Activated T-cell treated with anti-CD3 and anti-CD28 coated beads, Interleukin-2, amount 50 U/mL, for 1 hour (primary cell): ENCODE data around the gene SFI1.
"Not testable (repeated sequence)": the region's sequence is repeated elsewhere in the genome, so short reads cannot be mapped to it uniquely, and the experiment has no call there.

Experiments
- DNase-seq: peaks from one replicate; pipeline ENCODE4 v3.0.0-alpha.2; 2020

SFI1 gene

DNA sequence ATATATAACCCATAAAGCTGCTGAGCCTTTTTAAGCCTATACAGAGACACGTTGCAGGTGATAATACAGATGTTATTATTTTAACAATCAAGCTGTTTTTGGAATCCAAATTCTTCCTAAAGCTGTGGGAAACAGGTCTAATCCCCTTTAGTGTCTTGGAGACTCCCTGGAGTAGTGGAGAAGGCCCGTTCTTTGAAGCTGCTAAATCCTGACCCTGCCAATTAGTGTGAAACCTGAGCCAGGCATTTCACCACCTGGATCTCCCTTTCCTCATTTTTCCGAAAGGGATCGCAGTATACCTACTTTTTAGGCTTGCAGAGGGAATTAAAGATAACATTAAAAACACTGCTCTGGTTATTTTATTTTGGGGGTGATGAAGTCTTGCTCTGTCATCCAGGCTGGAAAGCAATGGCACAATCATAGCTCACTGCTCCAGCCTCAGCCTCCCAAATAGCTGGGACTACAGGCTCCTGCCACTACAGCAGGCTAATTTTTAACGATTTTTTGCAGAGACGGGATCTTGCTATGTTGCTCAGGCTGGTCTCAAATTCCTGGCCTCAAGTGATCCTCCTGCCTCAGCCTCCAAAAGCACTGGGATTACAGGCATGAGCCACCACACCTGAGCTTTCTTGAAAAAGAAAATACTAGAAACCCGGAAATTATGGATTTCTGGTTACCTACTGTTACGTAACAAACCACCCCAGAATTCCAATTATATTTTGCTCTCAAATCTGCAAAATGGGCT is 4.9 kb upstream of the SFI1 start:
- DNase-seq, result no peak

DNA sequence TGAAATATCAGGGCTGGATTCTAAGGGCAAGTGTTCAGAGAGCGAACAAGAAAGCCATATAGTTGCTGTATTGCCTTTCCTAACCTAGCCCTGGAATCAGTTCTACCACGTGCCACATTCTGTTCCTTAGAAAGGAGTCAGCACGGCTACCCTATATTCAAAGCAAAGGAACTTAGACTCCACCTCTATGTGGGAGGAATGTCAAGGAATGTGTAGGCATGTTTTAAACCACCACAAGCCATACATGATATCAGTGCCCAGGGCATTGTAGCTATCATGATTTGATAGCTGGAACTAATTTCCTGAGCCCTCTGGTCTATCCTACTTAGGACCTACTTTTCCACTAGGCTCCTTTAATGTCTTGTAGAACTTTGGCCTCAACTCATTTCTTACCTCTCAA is 4.2 kb upstream of the SFI1 start:
- no peak for DNase-seq

DNA sequence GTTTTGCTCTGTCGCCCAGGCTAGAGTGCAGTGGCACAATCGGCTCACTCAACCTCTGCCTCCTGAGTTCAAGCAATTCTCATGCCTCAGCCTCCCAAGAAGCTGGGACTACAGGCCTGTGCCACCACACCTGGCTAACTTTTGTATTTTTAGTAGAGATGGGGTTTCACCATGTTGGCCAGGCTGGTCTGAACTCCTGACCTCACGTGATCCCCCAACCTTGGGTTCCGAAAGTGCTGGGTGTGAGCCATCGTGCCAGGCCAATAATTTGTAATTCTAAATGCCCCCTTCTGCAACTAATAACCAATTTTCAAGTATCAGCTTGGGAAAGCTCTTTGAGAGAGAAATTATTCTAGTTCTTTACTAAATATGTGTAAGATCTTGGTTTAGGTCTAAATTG is 3.0 kb upstream of the SFI1 start:
- not testable (repeated sequence) for DNase-seq

DNA sequence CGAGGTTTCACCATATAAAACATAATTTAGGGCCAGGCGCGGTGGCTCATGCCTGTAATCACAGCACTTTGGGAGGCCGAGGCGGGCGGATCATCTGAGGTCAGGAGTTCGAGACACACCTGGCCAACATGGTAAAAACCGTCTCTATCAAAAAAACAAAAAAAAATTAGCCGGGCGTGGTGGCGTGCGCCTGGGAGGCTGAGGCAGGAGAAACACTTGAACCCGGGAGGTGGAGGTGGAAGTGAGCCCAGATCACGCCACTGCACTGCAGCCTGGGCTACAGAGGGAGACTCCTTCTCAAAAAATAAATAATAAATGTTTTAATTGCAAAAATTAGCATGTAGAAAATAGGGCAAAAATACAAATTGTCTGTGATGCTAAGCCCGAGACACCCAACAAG is 993 bp upstream of the SFI1 start:
- DNase-seq, result no peak

DNA sequence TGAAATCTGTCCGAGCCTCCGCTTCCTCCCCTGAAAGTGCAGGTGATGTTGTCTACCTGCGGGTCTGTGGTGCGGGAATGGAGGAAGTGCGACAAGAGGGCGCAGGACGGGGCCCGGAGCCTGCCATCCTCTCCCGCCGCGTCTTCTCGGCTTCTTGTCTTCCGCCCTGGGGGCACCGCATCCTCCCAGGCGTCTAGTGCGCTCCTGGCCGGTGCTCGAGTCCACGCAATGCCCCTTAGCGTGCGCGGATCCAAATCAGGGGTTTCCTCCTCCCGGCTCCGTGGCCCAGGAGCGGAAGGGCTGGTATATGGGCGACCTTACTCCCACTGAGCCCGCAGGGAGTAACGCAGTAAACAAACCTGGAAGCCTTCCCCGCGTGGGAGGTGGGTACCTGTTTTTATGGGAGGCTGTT is 405 bp downstream of the SFI1 start:
- DNase-seq, result no peak

DNA sequence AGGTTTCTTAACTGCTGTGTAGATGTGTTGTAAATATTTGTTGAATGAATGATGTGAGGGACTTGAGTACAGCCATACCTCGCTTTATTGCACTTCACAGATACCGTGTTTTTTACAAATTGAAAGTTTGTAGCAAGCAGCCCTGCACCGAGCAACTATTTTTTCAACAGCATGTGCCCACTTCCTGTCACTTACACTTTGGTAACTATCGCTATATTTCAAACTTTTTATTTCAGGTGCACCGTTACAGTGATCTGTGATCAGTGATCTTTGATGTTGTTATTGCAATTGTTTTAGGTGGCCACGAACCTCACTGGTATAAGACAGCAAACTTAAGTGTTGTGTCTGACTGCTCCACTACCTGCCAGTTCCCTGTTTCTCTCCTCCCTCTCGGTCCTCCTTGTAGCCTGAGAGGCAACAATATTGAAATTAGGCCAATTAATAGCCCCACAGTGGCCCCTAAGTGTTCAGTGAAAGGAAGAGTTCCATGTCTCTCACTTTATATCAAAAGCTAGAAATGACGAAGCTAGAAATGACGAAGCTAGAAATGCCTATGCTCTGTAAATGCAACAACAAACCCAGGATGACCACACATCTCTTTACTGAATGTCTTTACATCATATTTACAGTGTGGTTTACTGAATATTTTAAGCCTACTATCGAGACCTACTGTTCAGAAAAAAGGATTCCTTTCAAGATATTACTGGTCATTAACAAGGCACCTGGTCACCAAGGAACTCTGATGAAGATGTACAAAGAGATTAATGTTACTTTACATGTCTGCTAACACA is 1.0 kb downstream of the SFI1 start:
- no peak for DNase-seq

DNA sequence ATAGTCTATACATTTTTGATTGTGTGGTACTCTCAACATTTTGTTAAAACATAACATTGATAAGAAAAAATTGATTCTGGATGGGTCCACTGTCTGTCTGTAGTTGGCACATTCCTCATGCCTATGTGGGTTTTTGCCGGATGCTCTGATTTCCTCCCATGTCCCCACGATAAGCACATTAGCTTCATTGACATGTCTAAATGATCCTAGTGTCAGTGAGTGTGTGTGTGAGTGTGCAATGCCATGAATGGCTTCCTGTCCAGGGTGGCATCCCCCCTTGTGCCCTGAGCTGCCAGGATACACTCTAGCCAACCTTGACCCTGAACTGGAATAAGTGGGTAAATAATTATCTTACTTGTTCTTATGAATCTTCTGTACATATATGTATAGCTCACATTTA is 5.4 kb downstream of the SFI1 start:
- DNase-seq, result no peak

DNA sequence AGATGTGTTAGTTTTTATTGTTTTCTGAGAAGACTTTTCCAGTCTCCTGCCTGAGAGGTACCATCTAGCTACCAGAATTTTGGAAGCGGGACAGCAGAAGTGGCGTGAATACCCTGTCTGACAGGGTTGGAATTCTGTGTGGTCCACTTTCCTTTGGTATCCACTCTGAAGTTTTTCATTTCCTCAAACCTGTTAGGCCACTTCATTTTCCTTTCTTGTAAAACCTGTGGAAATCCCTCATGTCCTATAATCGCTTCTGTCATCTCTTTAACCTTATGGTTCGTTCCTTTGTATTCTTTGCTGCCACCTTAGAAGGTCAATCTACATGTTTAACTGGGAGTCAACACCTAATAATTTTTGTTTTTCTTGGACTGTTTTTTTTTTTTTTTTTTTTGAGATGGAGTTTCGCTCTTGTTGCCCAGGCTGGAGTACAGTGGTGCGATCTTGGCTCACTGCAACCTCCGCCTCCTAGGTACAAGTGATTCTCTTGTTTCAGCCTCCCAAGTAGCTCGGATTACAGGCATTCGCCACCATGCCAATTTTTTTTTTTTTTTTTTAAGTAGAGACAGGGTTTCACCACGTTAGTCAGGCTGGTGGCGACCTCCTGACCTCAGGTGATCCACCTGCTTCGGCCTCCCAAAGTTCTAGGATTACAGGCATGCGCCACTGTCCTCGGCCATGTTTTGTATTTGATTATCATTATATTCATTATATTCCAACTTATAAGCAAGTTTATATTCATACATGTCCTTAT is 7.1 kb downstream of the SFI1 start:
- no peak for DNase-seq

DNA sequence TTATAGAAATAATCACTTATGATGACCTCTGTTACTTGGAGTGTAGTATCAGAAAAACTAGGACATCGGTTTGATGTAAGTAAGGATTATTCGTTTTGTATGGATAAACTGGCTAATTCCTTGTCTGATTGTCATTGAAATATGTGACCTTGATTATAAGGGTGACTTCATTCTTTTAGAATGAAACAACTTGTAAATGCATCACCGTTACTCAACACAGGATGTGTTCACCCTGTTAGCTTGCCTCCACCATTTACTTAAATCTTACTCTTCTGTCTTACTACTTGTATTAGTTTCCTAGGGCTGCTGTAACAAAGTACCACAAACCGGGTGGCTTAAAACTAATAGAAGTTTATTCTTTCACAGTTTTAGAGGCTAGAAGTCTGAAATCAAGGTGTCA is 7.9 kb downstream of the SFI1 start:
- no peak for DNase-seq

DNA sequence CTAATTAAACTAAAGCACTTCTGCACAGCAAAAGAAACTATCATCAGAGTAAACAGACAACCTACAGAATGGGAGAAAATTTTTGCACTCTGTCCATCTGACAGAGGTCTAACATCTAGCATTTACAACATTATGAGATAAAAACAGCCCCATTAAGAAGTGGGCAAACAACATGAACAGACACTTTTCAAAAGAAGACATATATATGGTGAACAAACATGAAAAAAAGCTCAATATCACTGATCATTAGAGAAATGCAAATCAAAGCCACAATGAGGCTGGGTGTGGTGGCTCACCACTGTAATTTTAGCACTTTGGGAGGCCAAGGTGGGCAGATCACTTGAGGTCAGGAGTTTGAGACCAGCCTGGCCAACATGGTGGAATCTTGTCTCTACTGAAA is 11.2 kb downstream of the SFI1 start:
- not testable (repeated sequence) for DNase-seq

DNA sequence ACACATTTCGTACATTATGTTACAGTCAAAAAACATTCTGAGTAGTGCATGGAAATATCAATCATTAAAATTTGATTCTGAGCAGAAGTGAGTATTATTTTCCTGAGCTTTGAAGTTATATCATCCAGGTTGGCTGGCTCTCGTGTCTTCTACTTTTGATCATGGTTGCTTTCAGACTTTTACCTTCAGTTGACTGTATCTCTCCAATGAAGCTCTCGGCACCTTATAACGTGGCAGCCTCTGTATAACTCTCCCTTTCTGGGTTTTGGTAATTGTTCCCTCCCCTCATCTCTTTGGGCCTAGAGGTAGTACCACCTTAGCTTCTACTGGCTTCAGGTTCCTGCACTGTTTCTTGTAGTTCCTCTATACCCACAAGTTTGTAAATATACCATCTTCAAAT is 12.2 kb downstream of the SFI1 start:
- DNase-seq, result no peak

DNA sequence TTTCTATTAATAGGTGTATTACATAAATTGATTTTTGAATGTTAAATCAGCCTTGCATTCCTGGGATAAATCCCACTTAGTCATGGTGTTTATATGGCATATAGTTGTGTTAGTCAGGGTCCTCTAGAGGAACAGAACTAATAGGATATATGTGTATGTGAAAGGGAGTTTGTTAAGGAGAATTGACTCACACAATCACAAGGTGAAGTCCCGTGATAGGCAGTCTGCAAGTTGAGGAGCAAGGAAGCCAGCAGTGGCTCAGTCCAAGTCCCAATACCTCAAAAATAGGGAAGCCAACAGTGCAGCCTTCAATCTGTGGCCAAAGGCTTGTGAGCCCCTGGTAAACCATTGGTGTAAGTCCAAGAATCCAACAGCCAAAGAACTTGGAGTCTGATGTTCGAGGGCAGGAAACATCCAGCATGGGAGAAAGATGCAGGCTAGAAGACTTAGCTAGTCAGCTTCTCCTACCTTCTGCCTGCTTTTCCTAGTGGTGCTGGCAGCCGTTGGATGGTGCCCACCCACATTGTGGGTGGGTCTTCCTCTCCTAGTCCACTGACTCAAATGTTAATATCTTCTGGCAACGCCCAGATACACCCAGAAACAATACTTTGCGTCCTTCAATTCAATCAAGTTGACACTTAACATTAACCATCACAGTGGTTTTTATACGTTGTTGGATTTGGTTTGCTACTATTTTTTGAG is 12.9 kb downstream of the SFI1 start:
- DNase-seq, result no peak

DNA sequence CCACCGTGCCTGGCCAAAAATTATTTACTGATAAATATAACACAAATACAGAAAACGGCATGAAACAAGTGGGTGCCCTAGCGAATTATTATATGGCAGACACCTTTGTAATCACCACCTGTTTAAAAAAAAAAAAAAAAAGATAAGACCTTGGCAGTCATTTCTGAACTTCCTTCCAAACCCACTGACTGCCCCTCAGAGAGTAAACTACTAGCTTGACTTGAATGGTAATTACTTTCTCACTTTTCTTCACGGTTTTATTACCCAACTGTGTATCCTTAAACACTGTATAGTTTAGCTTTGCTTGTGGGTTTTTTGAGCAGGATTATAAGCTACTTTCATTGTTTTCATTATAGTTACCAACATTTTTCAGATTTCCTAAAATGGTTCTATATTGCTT is 23.7 kb downstream of the SFI1 start:
- DNase-seq, result no peak

DNA sequence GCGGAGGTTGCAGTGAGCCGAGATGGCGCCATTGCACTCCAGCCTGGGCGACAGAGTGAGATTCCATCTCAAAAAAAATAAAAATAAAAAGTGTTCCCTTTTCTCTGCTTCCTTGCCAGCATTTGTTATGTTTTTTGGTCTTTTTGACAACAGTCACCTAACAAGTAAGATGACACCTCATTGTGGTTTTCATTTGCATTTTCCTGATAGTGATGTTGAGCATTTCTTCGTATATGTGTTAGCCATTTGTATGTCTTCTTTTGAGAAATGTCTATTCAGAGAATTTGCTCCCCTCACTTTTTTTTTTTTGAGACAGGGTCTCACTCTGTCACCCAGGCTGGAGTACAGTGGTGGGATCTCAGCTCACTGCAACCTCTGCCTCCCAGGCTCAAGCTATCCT is 27.8 kb downstream of the SFI1 start:
- not testable (repeated sequence) for DNase-seq

DNA sequence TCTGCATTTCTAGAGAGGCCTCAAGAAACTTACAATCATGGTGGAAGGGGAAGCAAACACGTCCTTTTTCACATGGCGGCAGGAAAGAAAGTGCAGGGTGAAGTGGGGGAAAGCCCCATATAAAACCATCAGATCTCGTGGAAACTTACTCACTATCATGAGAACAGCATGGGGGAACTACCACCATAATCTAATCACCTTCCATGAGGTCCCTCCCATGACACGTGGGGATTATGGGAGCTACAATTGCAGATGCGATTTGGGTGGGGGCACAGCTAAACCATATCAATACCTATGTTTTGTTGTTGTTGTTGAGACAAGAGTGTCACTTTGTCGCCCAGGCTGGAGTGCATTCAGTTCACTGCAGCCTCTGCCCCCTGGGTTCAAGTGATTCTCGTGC is 29.9 kb downstream of the SFI1 start:
- no peak for DNase-seq

DNA sequence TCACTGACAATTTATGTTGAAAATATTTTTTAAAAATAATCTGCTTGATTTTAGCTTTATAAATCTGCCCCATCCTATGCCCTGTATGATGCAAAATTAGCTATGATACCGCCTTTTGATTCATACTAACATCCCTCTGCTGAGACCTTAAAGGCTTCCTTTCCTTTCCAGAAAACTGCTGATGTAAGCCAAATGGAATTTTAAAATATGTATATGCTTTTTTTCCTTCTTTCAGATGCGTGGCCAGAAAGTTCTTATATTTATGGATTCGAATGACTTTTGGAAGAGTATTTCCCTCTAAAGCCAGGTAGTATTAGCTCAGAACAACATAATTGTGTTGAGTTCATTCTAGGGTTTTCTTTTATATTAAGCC is 34.5 kb downstream of the SFI1 start:
- no peak for DNase-seq

DNA sequence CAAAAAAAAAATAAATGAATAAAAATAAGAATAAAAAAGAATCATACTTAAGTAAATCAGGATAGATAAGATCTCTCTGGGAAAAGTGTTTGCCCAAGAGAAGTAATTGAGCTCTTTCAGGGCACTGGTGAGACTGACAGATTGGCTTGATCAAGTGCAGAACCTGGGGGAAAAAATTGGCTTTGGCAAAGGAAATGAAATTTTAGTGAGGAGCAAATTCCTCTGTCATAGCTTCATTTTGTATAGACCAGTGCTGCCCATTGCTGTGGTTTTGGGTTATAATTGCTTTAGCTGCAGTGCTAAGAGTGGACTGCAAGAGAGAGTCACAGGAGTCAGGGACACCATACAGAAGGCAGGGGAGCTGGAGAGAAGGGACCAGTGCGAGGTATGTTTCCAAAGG is 35.7 kb downstream of the SFI1 start:
- no peak for DNase-seq

DNA sequence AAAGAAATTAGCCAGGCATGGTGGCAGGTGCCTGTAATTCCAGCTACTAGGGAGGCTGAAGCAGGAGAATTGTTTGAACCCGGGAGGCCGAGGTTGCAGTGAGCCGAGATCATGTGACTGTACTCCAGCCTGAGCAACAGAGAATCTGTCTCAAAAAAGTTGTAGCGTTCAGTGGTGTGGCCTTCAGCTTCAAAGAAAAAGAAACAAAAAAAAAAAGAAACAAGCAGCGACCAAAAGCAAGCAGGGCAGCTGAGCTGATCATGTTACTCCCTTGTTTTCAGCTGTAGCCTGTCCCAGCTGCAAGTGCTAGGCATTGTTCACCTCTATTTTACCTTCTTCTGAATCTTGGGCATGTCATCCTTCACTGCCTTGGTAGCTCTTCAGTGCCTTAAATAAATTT is 37.0 kb downstream of the SFI1 start:
- no peak for DNase-seq

DNA sequence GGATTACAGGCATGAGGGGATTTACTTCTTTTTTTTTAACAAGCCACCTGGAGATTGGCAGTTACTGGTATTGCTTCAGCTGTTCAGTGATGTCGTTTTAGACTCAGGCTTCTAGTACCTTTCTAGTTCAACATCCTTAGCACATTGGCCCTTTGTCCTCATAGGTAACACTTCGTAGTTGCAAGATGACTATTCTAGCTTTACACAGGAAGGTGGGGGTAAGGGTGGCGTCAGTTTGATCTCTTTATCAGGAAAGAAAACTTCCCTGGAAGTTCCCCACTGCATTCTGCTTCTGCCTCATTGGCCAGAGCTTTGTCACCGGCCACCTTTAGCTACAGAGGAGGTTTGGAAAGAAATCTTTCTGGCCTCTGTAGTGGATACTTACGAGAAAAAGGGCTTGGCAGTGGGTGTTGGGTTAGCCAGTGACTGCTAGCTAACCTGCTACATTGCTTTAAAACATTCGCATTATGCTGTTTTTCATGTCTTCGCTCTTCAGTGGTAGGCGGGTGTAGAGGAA is 40.7 kb downstream of the SFI1 start:
- DNase-seq, result no peak

DNA sequence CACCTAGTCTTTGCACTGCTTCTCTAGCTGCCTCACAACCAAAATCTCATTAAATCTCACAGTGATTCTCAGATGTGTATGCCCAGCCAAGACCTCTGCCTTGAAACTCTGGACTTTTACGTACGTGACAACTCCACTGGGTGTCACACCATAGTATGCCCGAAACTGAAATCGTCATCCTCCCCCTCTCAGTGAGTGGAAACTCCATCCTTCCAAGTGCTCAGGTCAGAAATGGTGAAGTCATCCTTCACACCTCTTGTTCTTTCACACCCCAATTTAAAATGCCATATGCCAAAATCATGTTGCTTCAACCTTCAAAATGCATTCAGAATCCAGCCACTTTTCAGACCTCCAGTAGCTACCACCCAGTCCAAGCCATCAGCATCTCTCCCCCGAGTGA is 42.5 kb downstream of the SFI1 start:
- DNase-seq, result no peak

DNA sequence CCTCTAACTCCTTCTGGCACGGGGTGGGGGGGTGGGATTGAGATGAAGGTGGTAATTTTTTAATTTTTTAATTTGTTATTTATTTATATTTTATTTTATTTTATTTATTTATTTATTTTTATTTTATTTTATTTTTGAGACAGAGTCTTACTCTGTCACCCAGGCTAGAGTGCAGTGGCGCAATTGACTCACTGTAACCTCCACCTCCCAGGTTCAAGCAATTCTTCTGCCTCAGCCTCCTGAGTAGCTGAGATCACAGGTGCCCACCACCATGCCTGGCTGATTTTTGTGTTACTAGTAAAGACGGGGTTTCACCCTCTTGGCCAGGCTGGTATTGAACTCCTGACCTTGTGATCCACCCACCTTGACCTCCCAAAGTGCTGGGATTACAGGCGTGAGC is 43.8 kb downstream of the SFI1 start:
- DNase-seq, result not testable (repeated sequence)

DNA sequence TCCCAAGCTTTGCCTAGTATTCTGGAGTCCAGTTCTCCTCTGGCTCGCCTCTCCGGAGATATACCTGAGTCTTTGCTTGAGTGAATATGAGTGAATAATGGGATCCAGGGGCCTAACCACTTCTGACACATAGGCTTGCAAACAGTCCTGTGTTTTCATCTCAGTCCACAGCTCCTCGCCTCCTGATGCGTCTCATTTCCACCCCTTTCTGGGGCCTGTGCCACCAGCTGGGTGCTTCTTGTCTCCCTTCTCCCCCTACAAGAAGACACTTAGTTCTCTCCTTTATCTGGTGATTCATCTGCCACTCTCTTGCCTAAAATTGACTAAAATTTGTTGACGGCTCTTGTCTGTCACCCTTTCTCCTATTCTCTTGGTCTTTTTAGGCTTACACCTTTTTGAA is 44.6 kb downstream of the SFI1 start:
- DNase-seq, result no peak
